ENCODE results near the gene POLR1F.
"Not testable (repeated sequence)": the region's sequence is repeated elsewhere in the genome, so short reads cannot be mapped to it uniquely, and the experiment has no call there.

POLR1F gene, protein sequence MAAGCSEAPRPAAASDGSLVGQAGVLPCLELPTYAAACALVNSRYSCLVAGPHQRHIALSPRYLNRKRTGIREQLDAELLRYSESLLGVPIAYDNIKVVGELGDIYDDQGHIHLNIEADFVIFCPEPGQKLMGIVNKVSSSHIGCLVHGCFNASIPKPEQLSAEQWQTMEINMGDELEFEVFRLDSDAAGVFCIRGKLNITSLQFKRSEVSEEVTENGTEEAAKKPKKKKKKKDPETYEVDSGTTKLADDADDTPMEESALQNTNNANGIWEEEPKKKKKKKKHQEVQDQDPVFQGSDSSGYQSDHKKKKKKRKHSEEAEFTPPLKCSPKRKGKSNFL

GRCh38 chr7:19708397-19709248, at the start of gene POLR1F:
TSS of gene POLR1F (minus strand) at chr7:19709037. CDS start at chr7:19709016, 21 bp downstream.
- ATAC-seq, result peak; percentile 99
- DNase-seq, result peak; percentile 91

GRCh38 chr7:19754521-19755116, 45.8 kb upstream of the POLR1F start:
- DNase-seq, result no peak
- ATAC-seq, result no peak

DNA sequence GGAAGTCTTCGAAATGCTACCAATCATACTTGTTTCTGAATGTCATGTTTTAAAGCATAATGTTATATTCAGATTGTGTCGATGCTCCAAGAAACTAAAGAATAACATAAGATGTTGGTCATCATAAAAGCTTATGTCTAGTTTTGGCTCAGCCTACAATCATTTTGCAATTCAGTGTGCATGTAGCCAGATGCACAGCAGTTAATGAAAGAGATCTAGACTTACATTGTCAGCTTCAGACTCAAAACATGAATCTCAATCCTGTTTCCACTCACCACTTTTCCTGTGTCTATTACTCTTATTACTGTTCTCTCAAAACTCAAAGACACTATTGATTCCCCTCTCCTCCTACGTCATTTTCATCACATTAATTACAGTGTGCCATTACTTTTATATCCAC, 43.2 kb upstream of the POLR1F start:
- no peak for ATAC-seq
- DNase-seq, result no peak

GRCh38 chr7:19749658-19750057, 40.8 kb upstream of the POLR1F start:
- no peak for DNase-seq
- no peak for ATAC-seq

DNA sequence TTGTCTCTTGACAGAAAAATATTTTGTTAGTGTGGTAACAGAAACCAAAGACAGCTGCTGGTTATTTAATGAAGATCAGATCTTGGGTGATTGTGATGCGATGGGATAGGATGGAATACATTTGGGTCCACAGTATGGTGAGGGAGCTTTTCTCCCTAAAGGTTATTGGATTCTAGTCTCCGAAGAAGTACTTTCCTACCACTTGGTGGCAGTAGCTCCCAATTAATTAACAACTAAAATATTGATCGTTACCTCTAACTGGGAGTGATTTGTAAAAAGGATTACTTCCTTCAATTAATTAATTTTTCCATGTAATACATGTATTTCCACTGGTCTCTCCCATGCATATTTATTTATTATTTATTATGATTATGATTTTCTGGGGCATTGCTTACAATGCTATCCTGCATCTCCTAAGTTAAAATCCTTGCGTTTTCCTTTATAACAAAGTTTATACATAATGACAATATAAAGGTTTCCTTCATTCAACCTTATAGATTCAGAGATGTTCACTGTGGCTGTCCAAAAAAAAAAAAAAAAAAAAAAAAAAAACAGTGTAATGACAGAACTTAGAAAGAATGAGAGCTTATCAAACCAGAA, 39.0 kb upstream of the POLR1F start:
- ATAC-seq (no peak), DNase-seq (no peak)

- ATAC-seq, result no peak
- DNase-seq, result no peak
Measured at GRCh38 chr7:19744075-19744474, 35.2 kb upstream of the POLR1F start.

- ATAC-seq, result no peak
- DNase-seq, result no peak
Measured at GRCh38 chr7:19728716-19729115, 19.9 kb upstream of the POLR1F start.

- ATAC-seq (no peak), DNase-seq (no peak)
Measured at GRCh38 chr7:19725770-19726169, 16.9 kb upstream of the POLR1F start.

GRCh38 chr7:19715499-19715898, 6.7 kb upstream of the POLR1F start:
- DNase-seq (no peak), ATAC-seq (no peak)

DNA sequence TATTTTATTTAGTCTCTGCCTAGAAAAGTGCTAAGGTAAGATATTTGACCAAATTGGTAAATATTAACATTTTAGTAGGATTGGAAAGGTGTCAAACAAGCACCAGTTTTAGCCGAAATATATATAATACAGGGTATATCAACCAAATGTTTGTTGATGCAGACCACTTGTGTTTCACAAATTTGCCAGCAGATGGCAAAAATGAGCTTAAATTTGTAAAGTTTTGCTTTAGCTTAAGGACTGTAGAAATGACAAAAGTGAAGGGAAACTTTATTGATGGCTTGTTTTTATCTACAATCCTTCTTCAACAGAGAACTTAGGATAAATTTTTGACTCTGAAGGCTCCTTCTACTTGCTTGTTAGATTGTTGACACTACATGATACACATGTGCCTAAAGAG, 4.8 kb upstream of the POLR1F start:
- DNase-seq, result peak; percentile 26
- ATAC-seq, result no peak

DNA sequence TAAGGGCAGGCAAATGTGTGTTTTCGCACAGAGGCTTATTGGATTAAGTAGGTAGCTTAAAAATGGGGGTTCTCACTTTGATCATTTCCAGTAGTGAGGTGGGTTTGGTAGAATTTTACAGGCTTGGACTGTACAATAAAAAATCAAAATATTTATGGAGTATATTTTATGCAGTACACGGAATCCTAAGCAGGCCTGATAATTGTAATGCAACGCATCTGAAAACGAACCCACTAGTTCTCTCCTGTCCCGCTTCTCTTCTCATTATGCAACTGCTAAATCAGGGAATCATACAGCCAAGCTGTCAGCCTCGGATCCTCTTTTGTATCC, 377 bp upstream of the POLR1F start:
- no peak for DNase-seq
- ATAC-seq, result no peak

DNA sequence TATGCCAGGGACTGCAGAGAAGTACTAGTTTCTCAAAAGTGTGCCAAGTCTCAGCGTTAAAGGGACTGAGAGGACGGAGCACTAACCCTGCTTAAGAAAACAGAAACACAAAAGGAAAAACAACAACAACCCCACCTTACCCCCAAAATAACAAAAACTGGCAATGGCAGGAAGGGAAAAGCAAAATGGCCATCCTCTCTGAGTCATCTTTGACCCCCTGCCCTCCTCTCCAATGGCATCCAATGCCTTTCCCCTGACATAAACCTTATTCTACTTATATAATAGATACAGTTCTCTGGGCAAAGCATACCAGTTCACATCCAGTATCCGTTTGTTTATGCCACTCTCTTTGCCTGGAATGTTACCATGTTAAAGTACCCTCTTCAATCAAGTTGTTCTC, 1.6 kb downstream of the POLR1F start:
- DNase-seq (no peak), ATAC-seq (no peak)

DNA sequence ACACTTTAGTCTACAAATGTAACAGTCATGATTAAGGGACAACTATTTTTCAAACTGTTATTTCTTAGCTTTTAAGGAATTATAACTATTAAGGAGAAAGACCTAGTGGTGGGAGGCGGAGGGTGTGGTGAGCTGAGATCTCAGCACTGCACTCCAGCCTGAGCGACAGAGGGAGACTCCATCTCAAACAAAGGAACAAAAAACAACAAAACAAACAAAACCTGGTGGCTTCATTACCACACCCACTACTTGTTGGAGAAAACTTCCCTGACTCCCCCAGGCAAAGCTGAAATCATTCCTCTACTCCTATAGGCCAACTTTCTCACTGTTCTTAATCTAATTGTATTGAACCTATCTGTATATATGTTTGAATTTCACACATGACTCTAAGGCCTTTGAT, 3.2 kb downstream of the POLR1F start:
- ATAC-seq (no peak), DNase-seq (no peak)

DNA sequence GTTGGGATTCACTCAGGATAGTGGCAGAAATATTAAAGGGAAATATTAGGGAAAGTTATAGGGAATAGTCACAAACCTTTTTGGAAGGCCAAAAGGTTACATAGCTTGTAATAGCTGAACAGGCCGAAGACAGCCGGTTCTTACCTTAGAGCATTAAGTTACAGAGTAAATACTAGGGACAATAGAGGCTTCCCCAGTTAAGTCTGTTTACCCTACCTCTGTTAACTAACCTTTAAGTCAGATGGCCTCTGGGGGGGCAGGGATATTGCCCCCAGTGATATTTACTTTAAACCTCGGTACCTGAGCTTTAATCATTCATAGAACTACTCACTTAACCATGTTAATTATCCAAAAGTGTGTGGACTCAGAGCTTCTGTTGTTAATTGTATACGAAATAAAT, 7.4 kb downstream of the POLR1F start:
- DNase-seq (no peak), ATAC-seq (no peak)

GRCh38 chr7:19700936-19701335, 7.9 kb downstream of the POLR1F start:
- no peak for ATAC-seq
- no peak for DNase-seq

GRCh38 chr7:19698331-19698730, 10.5 kb downstream of the POLR1F start:
- ATAC-seq, result no peak

DNA sequence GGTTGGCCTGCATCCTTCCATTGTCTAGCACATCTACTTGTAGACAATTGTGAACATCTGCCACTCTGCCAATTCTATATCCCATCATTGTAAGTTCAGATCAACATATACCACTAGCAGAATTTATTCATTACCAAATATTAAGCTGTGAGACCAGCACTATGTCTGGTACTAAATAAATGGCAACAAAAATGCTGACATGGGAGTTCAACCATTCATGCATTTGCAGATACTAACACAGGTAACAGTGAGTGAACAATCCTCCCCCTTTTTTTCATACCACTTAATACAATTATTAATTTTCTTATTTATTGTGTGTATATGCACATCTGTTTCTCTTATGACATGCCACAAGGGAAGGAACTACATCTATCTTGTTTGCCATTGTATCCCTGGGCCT, 11.9 kb downstream of the POLR1F start:
- DNase-seq, result no peak
- no peak for ATAC-seq

More at GRCh38 chr7:19698331-19698730, 10.5 kb downstream of the POLR1F start:
- DNase-seq, result no peak

DNA sequence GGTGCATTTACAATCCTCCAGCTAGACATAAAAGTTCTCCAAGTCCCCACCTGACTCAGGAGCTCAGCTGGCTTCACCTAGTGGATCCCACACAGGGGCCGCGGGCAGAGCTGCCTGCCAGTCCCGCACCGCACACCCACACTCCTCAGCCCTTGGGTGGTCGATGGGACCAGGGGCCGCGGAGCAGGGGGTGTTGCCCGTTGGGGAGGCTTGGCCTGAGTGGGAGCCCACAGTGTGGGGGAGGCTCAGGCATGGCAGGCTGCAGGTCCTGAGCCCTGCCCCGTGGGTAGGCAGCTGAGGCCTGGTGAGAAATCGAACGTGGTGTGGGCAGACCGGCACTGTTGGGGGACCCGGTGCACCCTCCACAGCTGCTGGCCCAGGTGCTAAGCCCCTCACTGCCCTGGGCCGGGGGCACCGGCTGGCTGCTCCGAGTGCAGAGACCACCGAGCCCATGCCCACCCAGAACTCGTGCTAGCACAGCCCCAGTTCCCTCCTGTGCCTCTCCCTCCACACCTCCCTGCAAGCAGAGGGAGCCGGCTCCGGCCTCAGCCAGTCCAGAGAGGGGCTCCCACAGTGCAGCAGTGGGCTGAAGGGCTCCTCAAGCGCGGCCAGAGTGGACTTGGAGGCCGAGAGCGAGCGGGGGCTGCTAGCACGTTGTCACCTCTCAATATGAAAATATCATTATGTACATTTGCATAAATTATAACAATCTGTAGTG, 16.6 kb downstream of the POLR1F start:
- no peak for ATAC-seq

DNA sequence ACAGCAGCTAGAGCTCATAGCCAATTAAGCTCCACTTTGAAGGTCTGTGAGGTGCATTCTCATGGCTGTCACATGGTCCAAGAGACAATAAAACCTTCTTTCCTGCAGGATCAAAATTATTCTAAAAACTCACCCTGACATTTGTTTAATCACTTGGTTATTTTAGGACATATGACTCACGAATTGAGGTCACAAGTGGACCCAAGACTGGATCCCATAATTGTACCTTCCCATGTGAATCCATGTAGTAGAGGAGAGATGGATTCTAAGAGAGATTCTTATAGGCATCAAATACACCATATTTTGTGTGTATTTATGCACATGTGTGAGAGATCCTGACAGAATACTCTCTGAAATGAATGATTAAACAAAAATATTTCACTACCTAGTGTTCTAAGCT, 18.1 kb downstream of the POLR1F start:
- DNase-seq (no peak), ATAC-seq (no peak)

More for the DNA sequence above, 16.6 kb downstream of the POLR1F start:
- no peak for DNase-seq

- not testable (repeated sequence) for ATAC-seq, DNase-seq
Measured at GRCh38 chr7:19689130-19689529, 19.7 kb downstream of the POLR1F start.

- DNase-seq (no peak), ATAC-seq (no peak)
Measured at GRCh38 chr7:19681596-19681995, 27.2 kb downstream of the POLR1F start.

DNA sequence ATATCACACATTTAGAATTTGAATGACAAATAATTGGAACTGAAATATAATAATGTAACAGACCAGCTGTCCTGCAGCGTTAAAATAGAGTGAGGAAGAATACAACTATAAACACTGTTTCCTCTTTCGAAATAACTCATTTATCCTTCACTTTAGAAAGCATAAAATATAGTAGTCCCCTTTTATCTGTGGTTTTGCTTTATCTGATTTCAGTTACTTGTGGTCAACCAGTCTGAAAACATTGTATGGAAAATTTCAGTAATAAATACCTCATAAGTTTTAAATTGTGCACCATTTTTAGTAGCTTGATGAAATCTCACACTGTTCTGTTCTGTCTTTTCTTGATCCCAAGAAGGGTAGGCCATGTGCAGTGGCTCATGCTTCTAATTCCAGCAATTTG, 31.7 kb downstream of the POLR1F start:
- ATAC-seq (peak; percentile 49), DNase-seq (no peak)
